ENCODE results near the gene NRG2.

NRG2 gene

GRCh38 chr5:140043508-140043872 lies 391 bp upstream of the NRG2 start:
- peak; percentile 3 for DNase-seq (ENCODE audit: low read depth)
- TF ChIP-seq, protein P1, sequence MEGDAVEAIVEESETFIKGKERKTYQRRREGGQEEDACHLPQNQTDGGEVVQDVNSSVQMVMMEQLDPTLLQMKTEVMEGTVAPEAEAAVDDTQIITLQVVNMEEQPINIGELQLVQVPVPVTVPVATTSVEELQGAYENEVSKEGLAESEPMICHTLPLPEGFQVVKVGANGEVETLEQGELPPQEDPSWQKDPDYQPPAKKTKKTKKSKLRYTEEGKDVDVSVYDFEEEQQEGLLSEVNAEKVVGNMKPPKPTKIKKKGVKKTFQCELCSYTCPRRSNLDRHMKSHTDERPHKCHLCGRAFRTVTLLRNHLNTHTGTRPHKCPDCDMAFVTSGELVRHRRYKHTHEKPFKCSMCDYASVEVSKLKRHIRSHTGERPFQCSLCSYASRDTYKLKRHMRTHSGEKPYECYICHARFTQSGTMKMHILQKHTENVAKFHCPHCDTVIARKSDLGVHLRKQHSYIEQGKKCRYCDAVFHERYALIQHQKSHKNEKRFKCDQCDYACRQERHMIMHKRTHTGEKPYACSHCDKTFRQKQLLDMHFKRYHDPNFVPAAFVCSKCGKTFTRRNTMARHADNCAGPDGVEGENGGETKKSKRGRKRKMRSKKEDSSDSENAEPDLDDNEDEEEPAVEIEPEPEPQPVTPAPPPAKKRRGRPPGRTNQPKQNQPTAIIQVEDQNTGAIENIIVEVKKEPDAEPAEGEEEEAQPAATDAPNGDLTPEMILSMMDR (conservative IDR thresholded peaks at IDR 0.05; ENCODE audit: control insufficient read depth, insufficient read depth, low read depth, low read length), result no peak
- peak overlapping the region; percentile 49 for H3K4me3 ChIP-seq (ENCODE audit: control insufficient read depth, low read depth, low read length)

DNA sequence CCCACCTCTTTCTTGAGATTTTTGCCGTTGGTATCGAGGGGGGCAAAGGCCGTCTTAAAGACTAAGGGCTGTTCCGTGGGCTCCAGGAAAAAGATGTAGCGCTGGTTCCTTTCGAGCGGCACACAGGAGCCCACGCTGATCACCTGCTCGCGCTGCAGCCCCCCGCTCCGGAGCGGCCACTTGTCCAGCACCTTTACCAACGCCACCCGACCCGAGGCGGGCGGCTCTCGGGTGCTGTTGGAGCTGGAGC lies 781 bp downstream of the NRG2 start:
- H3K4me3 ChIP-seq (ENCODE audit: control insufficient read depth, low read depth, low read length), result peak overlapping the region; percentile 49
- DNase-seq (ENCODE audit: low read depth), result no peak
- TF ChIP-seq, protein P1 (conservative IDR thresholded peaks at IDR 0.05; ENCODE audit: control insufficient read depth, insufficient read depth, low read depth, low read length), result no peak

- TF ChIP-seq, protein P1 (conservative IDR thresholded peaks at IDR 0.05; ENCODE audit: control insufficient read depth, insufficient read depth, low read depth, low read length), result no peak
- peak; percentile 42 for DNase-seq (ENCODE audit: low read depth)
- peak overlapping the region; percentile 49 for H3K4me3 ChIP-seq (ENCODE audit: control insufficient read depth, low read depth, low read length)
Measured at GRCh38 chr5:140041492-140042392, 1.4 kb downstream of the NRG2 start.

GRCh38 chr5:140041099-140041491 lies 2.0 kb downstream of the NRG2 start:
- H3K4me3 ChIP-seq (ENCODE audit: control insufficient read depth, low read depth, low read length), result no peak overlapping the region
- TF ChIP-seq, protein P1 (conservative IDR thresholded peaks at IDR 0.05; ENCODE audit: control insufficient read depth, insufficient read depth, low read depth, low read length), result no peak

GRCh38 chr5:140040358-140040757 lies 2.7 kb downstream of the NRG2 start:
- TF ChIP-seq, protein P1 (conservative IDR thresholded peaks at IDR 0.05; ENCODE audit: control insufficient read depth, insufficient read depth, low read depth, low read length), result no peak
- no peak overlapping the region for H3K4me3 ChIP-seq (ENCODE audit: control insufficient read depth, low read depth, low read length)
- no peak for DNase-seq (ENCODE audit: low read depth)

More at GRCh38 chr5:140041099-140041491, 2.0 kb downstream of the NRG2 start:
- DNase-seq (ENCODE audit: low read depth), result no peak

DNA sequence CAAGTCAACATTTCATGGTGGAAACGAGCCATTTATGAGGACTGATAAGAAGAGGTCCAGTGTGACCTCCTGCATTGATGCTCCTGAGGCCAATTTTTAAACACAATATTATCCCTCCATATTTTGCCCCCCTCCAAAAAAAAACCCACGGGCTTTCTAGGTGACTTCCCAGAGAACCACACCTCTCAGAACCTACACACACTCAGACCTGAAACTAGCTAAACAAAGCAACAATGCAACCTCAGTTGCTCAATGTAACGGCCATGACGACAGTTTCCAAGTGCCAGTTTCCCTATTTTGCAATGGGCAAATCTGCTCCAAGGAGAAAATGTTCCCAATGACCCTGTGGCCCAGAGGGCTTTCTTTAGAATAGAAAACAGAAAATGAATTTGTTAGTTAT lies 3.5 kb downstream of the NRG2 start:
- H3K4me3 ChIP-seq (ENCODE audit: control insufficient read depth, low read depth, low read length), result no peak overlapping the region
- no peak for DNase-seq (ENCODE audit: low read depth)
- TF ChIP-seq, protein P1 (conservative IDR thresholded peaks at IDR 0.05; ENCODE audit: control insufficient read depth, insufficient read depth, low read depth, low read length), result no peak

Measured in fibroblast of mammary gland (primary cell).